IMR-90 (cell line): Measurements from ENCODE around the gene TPM3. TPM values are rescaled to one million over a fixed set of nuclear protein-coding genes. Genes with fewer than 3 reads are reported as not detected.

ENCODE experiments used
- ATAC-seq: fragments of 200-7000 bp; cut with Tn5 transposase; 2 replicates; pipeline ENCODE4 v1.9.1; 2020; ENCODE audit warnings: low read depth, mild to moderate bottlenecking, moderate library complexity
- BruUV-seq: library from RNA; stranded (reverse); fragments of 400-500 nt; replicated peaks from 2 replicates; lab custom pipeline; 2021; lab: Mats Ljungman, UMichigan
- CTCF ChIA-PET: fragments of 300-600 bp; formaldehyde crosslinking; extraction: SDS; loops from one replicate; lab custom pipeline; 2021; ENCODE audit warnings: antibody characterized with exemption; lab: Yijun Ruan, JAX
- POLR2A ChIA-PET: fragments of 300-600 bp; sonication (Branson Sonifier 250); formaldehyde crosslinking; loops from one replicate; lab custom pipeline; 2022; ENCODE audit warnings: antibody characterized with exemption; ENCODE audit not compliant: unreplicated experiment; lab: Charles Lee
- DNase-seq: peaks from one replicate; pipeline ENCODE4 v3.0.0; 2013
- H2AFZ ChIP-seq: replicated peaks from 2 replicates; pipeline ENCODE3; 2013; ENCODE audit warnings: low read length, mild to moderate bottlenecking; ENCODE audit not compliant: poor library complexity
- H2AK5ac ChIP-seq: 2 replicates; pipeline ENCODE4 v1.6.1; 2013; ENCODE audit warnings: low read depth, low read length, inconsistent platforms
- H2AK9ac ChIP-seq: replicated peaks from 2 replicates; pipeline ENCODE3; 2013; ENCODE audit warnings: mild to moderate bottlenecking, low read depth, low read length, moderate library complexity; ENCODE audit not compliant: poor library complexity
- H2BK120ac ChIP-seq: 2 replicates; pipeline ENCODE4 v1.6.1; 2013; ENCODE audit warnings: low read depth, low read length, inconsistent platforms
- H2BK15ac ChIP-seq: 3 replicates; pipeline ENCODE4 v1.6.1; 2013; ENCODE audit warnings: low read depth, low read length, inconsistent platforms
- H2BK20ac ChIP-seq: 2 replicates; pipeline ENCODE4 v1.6.1; 2013; ENCODE audit warnings: low read depth, mild to moderate bottlenecking, inconsistent platforms, low read length, moderate library complexity
- H2BK5ac ChIP-seq: 2 replicates; pipeline ENCODE4 v1.6.1; 2013; ENCODE audit warnings: mild to moderate bottlenecking, low read depth, low read length, inconsistent platforms; ENCODE audit not compliant: poor library complexity, severe bottlenecking
- H3K14ac ChIP-seq: replicated peaks from 2 replicates; pipeline ENCODE4 v1.6.1; 2013; ENCODE audit warnings: low read depth, low read length, inconsistent platforms
- H3K18ac ChIP-seq: 2 replicates; pipeline ENCODE4 v1.6.1; 2013; ENCODE audit warnings: low read depth, low read length, control low read depth
- H3K23ac ChIP-seq: 2 replicates; pipeline ENCODE4 v1.6.1; 2013; ENCODE audit warnings: low read depth, low read length, inconsistent platforms
- H3K27ac ChIP-seq: 2 replicates; pipeline ENCODE4 v1.5.1; 2013; ENCODE audit warnings: mild to moderate bottlenecking, control low read depth, low read length; ENCODE audit not compliant: insufficient read depth
- H3K27me3 ChIP-seq: 2 replicates; pipeline ENCODE4 v1.6.1; 2013; ENCODE audit warnings: low read length; ENCODE audit not compliant: control insufficient read depth, insufficient read depth
- H3K36me3 ChIP-seq: 2 replicates; pipeline ENCODE4 v1.6.1; 2013; ENCODE audit warnings: low read length, mixed read lengths; ENCODE audit not compliant: control insufficient read depth, insufficient read depth
- H3K4ac ChIP-seq: 2 replicates; pipeline ENCODE4 v1.6.1; 2013; ENCODE audit warnings: low read depth, low read length, inconsistent platforms
- H3K4me1 ChIP-seq: 2 replicates; pipeline ENCODE4 v1.6.1; 2013; ENCODE audit warnings: low read length, mixed read lengths; ENCODE audit not compliant: control insufficient read depth, insufficient read depth
- H3K4me2 ChIP-seq: 2 replicates; pipeline ENCODE4 v1.6.1; 2013; ENCODE audit warnings: low read depth, mild to moderate bottlenecking, control low read depth, low read length, moderate library complexity
- H3K4me3 ChIP-seq: 2 replicates; pipeline ENCODE4 v1.5.1; 2013; ENCODE audit warnings: low read depth, mild to moderate bottlenecking, control low read depth, low read length, moderate library complexity; ENCODE audit not compliant: insufficient read depth
- H3K56ac ChIP-seq: 2 replicates; pipeline ENCODE4 v1.6.1; 2013; ENCODE audit warnings: low read length, inconsistent platforms; ENCODE audit not compliant: insufficient read depth; ENCODE audit errors: extremely low read depth
- H3K79me1 ChIP-seq, 2 experiments: 2 replicates each; pipeline ENCODE4 v1.6.1; 2013; ENCODE audit warnings: low read length in 2 of 2, inconsistent platforms in 1 of 2, low read depth in 1 of 2
- H3K9ac ChIP-seq: 2 replicates; pipeline ENCODE4 v1.6.1; 2013; ENCODE audit warnings: low read depth, low read length, control low read depth
- H3K9me1 ChIP-seq: 2 replicates; pipeline ENCODE4 v1.6.1; 2013; ENCODE audit warnings: low read length, inconsistent platforms; ENCODE audit not compliant: insufficient read depth
- H3K9me3 ChIP-seq: 2 replicates; pipeline ENCODE4 v1.6.1; 2013; ENCODE audit warnings: low read length; ENCODE audit not compliant: control insufficient read depth, insufficient read depth
- H4K20me1 ChIP-seq: 2 replicates; pipeline ENCODE4 v1.6.1; 2013; ENCODE audit warnings: low read length, inconsistent platforms; ENCODE audit not compliant: insufficient read depth
- H4K5ac ChIP-seq: 2 replicates; pipeline ENCODE4 v1.6.1; 2013; ENCODE audit warnings: mild to moderate bottlenecking, low read depth, low read length, control low read depth
- H4K8ac ChIP-seq, 2 experiments: 2 replicates each; pipeline ENCODE4 v1.6.1; 2013; ENCODE audit warnings: low read depth in 2 of 2, low read length in 2 of 2, control low read depth in 1 of 2, inconsistent platforms in 1 of 2
- H4K91ac ChIP-seq: 2 replicates; pipeline ENCODE4 v1.6.1; 2013; ENCODE audit warnings: low read depth, low read length, inconsistent platforms; ENCODE audit not compliant: insufficient read depth
- CHD1 ChIP-seq: IDR thresholded peaks from 2 replicates; pipeline ENCODE4 v1.6.1; 2012; ENCODE audit warnings: low read depth, low read length, improper control_type of control experiment
- FOS ChIP-seq: fragments of 150-350 bp; IDR thresholded peaks from 2 replicates; pipeline ENCODE4 v1.6.1; 2016; ENCODE audit warnings: low read depth, low read length
- MXI1 ChIP-seq: IDR thresholded peaks from 2 replicates; pipeline ENCODE4 v1.6.1; 2012; ENCODE audit warnings: low read depth, mild to moderate bottlenecking, low read length, moderate library complexity, borderline replicate concordance
- RAD21 ChIP-seq: IDR thresholded peaks from 2 replicates; pipeline ENCODE4 v1.6.1; 2012; ENCODE audit warnings: low read length, improper control_type of control experiment
- WGBS, 2 experiments: methylation state at CpG; one replicate each; pipeline versions ENCODE4 v1.1.5 to v1.1.7; 2013; ENCODE audit warnings: missing lambda C conversion rate in 2 of 2; ENCODE audit not compliant: insufficient read length in 1 of 2; ENCODE audit errors: extremely low coverage in 2 of 2; 5-methylcytosine and 5-hydroxymethylcytosine counted together
- dilution Hi-C: fragments of 300-500 bp; cut with HindIII; formaldehyde crosslinking; loops from one replicate; pipeline ENCODE4 v1.14.3; 2018; ENCODE audit warnings: low sequenced_read_pairs; ENCODE audit not compliant: unreplicated experiment
- in situ Hi-C: fragments of 300-500 bp; cut with MboI; formaldehyde crosslinking; loops from 3 replicates; pipeline ENCODE4 v1.14.3; 2019; ENCODE audit warnings: low sequenced_read_pairs, inconsistent platforms, mixed read lengths
- intact Hi-C: fragments of 100-400 bp; cut with micrococcal nuclease; formaldehyde crosslinking; loops from 2 replicates; pipeline ENCODE4 v1.10.0; 2022
- polyA plus RNA-seq, 3 experiments: library from polyadenylated mRNA; depleted of rRNA; stranded (reverse); fragments of >200 nt; gene quantifications; 2 replicates each; pipeline ENCODE4 v1.2.3, GENCODE V29; 2012; ENCODE audit warnings: low replicate concordance in 1 of 3
- total RNA-seq: library from RNA; depleted of rRNA; stranded (reverse); fragments of >200 nt; gene quantifications from 2 replicates; pipeline ENCODE4 v1.2.3, GENCODE V29; 2012
- TF ChIP-seq, protein P1 (sequence below): conservative IDR thresholded peaks from 2 replicates; pipeline ENCODE4 v1.5.1; 2012; ENCODE audit warnings: mild to moderate bottlenecking, low read depth, low read length, improper control_type of control experiment

The TPM3 gene
- total and polyA plus RNA-seq, 2 of the 4 experiments (the other 2 are of a cell fraction), result 438 to 530 TPM

DNA sequence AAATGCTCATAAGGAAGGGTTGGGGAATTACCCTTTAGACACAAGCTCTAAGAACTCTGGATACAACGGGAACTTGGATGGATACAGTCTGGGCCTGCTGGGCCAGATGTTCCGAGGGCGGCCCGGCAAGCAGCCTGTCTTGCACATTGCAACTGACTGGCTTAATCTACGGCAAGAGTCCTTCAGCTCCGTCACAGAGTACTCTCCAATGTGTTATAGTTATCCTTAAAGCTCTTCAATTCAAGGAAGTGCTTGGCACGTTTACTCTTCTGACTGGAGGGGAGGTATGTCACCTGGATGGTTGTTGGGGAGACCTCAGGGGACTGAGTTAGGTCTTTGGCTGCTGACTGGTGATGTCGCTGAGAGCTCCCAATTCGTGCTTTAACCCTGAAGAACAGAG is 15.4 kb upstream of the TPM3 start:
- POLR2A ChIA-PET, result no interaction called here
- no TSS peak for BruUV-seq
- H3K36me3 ChIP-seq, result peaks cover 43% of the 10 kb centered on the region

More for the DNA sequence above, 15.4 kb upstream of the TPM3 start:
- Histone ChIP-seq H3K27ac (no peak overlapping the region), H3K4me3 (no peak overlapping the region), H3K9ac (no peak overlapping the region), H3K23ac (no peak overlapping the region), H3K4me2 (no peak overlapping the region), H2BK20ac (no peak overlapping the region), H3K14ac (no peak overlapping the region), H3K9me1 (peaks cover 5% of the 10 kb centered on the region; the same call in 1 of the 2 replicates), H3K4me1 (no peaks in the 10 kb centered on the region), H3K56ac (no peak overlapping the region), H2BK120ac (no peak overlapping the region), H4K91ac (no peak overlapping the region), H2AK5ac (no peak overlapping the region), H2BK15ac (no peak overlapping the region), H4K20me1 (no peaks in the 10 kb centered on the region; the same call in 1 of the 2 replicates), H4K8ac (no peak overlapping the region), H3K9me3 (no peaks in the 10 kb centered on the region), H3K27me3 (no peaks in the 10 kb centered on the region), H2AK9ac (no peak overlapping the region), H4K5ac (no peak overlapping the region), H3K79me1 (peaks cover 11 to 19% of the 10 kb centered on the region in 2 experiments), H2AFZ (no peak overlapping the region), H2BK5ac (no peak overlapping the region), H3K4ac (no peak overlapping the region), H3K18ac (no peak overlapping the region)
- dilution Hi-C loops (no loop called here), intact Hi-C loops (no loop called here), in situ Hi-C loops (no loop called here)
- no peak for ATAC-seq
- WGBS, 2 experiments, result 90% methylated on average over 4 of the region's 9 CpGs; no CpG with 5 or more reads in 1 of the 2 experiments
- DNase-seq, result no peak
- TF ChIP-seq MXI1 (no peak), RAD21 (no peak), FOS (no peak), CHD1 (no peak)
- TF ChIP-seq, protein P1, sequence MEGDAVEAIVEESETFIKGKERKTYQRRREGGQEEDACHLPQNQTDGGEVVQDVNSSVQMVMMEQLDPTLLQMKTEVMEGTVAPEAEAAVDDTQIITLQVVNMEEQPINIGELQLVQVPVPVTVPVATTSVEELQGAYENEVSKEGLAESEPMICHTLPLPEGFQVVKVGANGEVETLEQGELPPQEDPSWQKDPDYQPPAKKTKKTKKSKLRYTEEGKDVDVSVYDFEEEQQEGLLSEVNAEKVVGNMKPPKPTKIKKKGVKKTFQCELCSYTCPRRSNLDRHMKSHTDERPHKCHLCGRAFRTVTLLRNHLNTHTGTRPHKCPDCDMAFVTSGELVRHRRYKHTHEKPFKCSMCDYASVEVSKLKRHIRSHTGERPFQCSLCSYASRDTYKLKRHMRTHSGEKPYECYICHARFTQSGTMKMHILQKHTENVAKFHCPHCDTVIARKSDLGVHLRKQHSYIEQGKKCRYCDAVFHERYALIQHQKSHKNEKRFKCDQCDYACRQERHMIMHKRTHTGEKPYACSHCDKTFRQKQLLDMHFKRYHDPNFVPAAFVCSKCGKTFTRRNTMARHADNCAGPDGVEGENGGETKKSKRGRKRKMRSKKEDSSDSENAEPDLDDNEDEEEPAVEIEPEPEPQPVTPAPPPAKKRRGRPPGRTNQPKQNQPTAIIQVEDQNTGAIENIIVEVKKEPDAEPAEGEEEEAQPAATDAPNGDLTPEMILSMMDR, result no peak
- CTCF ChIA-PET, result interaction anchor here (1.1 kb wide), 1 partner anchor 65 kb away, joined by 3 read pairs; no protein-coding TSS in a partner anchor
